ENCODE measurements around the gene COX7A1.

The COX7A1 gene

DNA sequence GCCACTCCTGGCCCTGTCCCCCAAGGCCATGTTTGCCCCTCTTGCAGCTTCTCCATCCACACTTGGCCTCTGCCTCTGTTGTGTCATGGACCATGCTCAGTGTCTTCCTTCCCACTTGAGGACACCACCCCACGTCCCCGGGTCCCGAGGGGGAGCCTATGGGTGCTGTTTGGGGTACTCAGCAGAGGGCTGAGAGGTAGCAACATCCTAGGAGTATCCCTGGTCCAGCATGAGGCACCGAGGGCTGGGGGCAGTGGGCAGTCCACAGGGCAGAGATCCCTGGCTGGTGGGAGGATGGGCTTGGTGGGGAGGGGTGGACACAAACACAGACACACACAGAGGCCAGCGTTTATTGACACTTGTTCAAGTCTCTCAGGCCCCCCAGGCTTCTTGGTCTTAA, 1.7 kb downstream of the COX7A1 start:
- no peak for TF ChIP-seq ARNT (IDR thresholded peaks at IDR 0.05)
- TF ChIP-seq FOXK2 (IDR thresholded peaks at IDR 0.05), result no peak
- no peak for TF ChIP-seq L3MBTL2 (conservative IDR thresholded peaks at IDR 0.05)
- no peak for TF ChIP-seq NFRKB (IDR thresholded peaks at IDR 0.05)
- TF ChIP-seq FOXA1 (IDR thresholded peaks at IDR 0.05), result no peak
- CTCF ChIA-PET, result interaction anchor here (0.6 kb wide), 1 partner anchor 19 kb away, joined by 3 read pairs; no protein-coding TSS in a partner anchor
- POLR2A ChIA-PET, result interaction anchor here (0.9 to 1.2 kb wide), 3 partner anchors 15 to 36 kb away, joined by 3 to 4 read pairs (median 3); partner anchors contain the start of gene POLR2I
- DNase-seq (ENCODE audit: extremely low spot score), result no peak

GRCh38 chr19:36149673-36150406, 2.4 kb downstream of the COX7A1 start:
- DNase-seq (ENCODE audit: extremely low spot score), result no peak
- ChIA-PET CTCF (no interaction called here), POLR2A (no interaction called here)
- TF ChIP-seq CTBP1 (IDR thresholded peaks at IDR 0.05; ENCODE audit: borderline replicate concordance) (no peak), HDGF (IDR thresholded peaks at IDR 0.05; ENCODE audit: borderline replicate concordance) (no peak), FOXM1 (IDR thresholded peaks at IDR 0.05; ENCODE audit: borderline replicate concordance) (no peak), TARDBP (IDR thresholded peaks at IDR 0.05) (no peak), ARNT (IDR thresholded peaks at IDR 0.05) (no peak), FOXA1 (IDR thresholded peaks at IDR 0.05) (no peak)

GRCh38 chr19:36144624-36145023, 7.6 kb downstream of the COX7A1 start:
- ChIA-PET CTCF (no interaction called here), POLR2A (interaction anchor here (0.8 to 1.2 kb wide), 2 partner anchors 17 to 24 kb away, joined by 4 to 5 read pairs; no protein-coding TSS in a partner anchor)
- no peak for DNase-seq (ENCODE audit: extremely low spot score)
- TF ChIP-seq NFRKB (IDR thresholded peaks at IDR 0.05) (no peak), FOXA1 (IDR thresholded peaks at IDR 0.05) (no peak), BHLHE40 (IDR thresholded peaks at IDR 0.05; ENCODE audit: borderline replicate concordance) (no peak), CTBP1 (IDR thresholded peaks at IDR 0.05; ENCODE audit: borderline replicate concordance) (no peak), ZNF384 (IDR thresholded peaks at IDR 0.05) (no peak), HDGF (IDR thresholded peaks at IDR 0.05; ENCODE audit: borderline replicate concordance) (no peak), FOXM1 (IDR thresholded peaks at IDR 0.05; ENCODE audit: borderline replicate concordance) (no peak), FOXK2 (IDR thresholded peaks at IDR 0.05) (no peak)
- TF ChIP-seq, protein P1, sequence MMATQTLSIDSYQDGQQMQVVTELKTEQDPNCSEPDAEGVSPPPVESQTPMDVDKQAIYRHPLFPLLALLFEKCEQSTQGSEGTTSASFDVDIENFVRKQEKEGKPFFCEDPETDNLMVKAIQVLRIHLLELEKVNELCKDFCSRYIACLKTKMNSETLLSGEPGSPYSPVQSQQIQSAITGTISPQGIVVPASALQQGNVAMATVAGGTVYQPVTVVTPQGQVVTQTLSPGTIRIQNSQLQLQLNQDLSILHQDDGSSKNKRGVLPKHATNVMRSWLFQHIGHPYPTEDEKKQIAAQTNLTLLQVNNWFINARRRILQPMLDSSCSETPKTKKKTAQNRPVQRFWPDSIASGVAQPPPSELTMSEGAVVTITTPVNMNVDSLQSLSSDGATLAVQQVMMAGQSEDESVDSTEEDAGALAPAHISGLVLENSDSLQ (IDR thresholded peaks at IDR 0.05), result no peak

DNA sequence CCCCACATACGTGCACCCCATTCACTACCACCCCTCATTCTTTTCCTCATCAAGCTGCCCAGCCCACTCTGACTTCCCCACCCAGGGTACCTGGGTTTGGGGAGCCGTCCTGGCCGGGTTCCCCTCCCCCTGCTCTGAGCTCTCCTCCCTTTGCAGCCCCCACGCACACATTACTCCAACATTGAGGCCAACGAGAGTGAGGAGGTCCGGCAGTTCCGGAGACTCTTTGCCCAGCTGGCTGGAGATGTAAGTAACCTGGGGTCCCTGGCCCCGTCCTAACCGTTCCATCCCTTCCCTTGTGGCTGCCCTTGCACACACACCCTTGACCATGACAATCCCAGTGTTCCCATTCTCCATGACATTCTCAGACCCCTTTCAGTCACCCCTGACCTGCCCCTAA, 9.8 kb downstream of the COX7A1 start:
- TF ChIP-seq ARNT (IDR thresholded peaks at IDR 0.05) (no peak), FOXK2 (IDR thresholded peaks at IDR 0.05) (no peak), TARDBP (IDR thresholded peaks at IDR 0.05) (no peak), BHLHE40 (IDR thresholded peaks at IDR 0.05; ENCODE audit: borderline replicate concordance) (no peak), ELF4 (IDR thresholded peaks at IDR 0.05) (no peak), SUZ12 (IDR thresholded peaks at IDR 0.05) (no peak)
- DNase-seq (ENCODE audit: extremely low spot score), result no peak
- ChIA-PET CTCF (no interaction called here), POLR2A (no interaction called here)

DNA sequence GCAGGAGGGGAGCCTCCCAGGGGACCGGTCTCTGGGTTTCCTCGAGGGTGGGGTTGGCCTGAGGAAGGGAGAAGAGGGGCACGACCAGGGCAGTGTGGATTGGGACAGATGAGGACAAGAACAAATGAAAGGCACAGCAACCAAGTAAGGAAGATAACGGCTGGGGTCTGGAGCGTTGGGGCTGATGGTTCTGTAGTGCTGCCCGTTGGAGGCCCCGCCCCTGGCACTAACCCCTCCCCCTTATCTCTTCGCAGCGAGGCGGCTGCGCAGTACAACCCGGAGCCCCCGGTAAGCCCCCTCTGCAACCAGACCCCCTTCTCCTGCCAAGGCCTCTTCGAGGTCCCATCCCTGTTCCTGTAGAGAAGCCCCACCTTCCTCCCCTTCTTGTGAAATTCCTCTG, 10.2 kb downstream of the COX7A1 start:
- DNase-seq (ENCODE audit: extremely low spot score), result no peak
- no peak for TF ChIP-seq ZNF384 (IDR thresholded peaks at IDR 0.05)
- no peak for TF ChIP-seq SUZ12 (IDR thresholded peaks at IDR 0.05)
- POLR2A ChIA-PET, result no interaction called here
- CTCF ChIA-PET, result no interaction called here

- CTCF ChIA-PET, result no interaction called here
- 0 out of 2 replicates have a peak, but pooled peaks have one; percentile 26 for TF ChIP-seq HDGF (IDR thresholded peaks at IDR 0.05; ENCODE audit: borderline replicate concordance)
- TF ChIP-seq ZNF384 (IDR thresholded peaks at IDR 0.05), result no peak
- peak; percentile 90 for DNase-seq (ENCODE audit: extremely low spot score)
- POLR2A ChIA-PET, result interaction anchor here (2.0 kb wide), 3 partner anchors 10 to 28 kb away, joined by 9 to 18 read pairs (median 14); no protein-coding TSS in a partner anchor
Measured at GRCh38 chr19:36141039-36141927, 11.0 kb downstream of the COX7A1 start.

- POLR2A ChIA-PET, result interaction anchor here (0.6 to 2.0 kb wide), 7 partner anchors 9 to 1224 kb away, joined by 3 to 18 read pairs (median 7); partner anchors contain the start of genes POLR2I, TBCB, ZNF146 and ZNF565
- DNase-seq (ENCODE audit: extremely low spot score), result peak; percentile 60
- CTCF ChIA-PET, result no interaction called here
- TF ChIP-seq ZNF384 (IDR thresholded peaks at IDR 0.05) (no peak), FOXK2 (IDR thresholded peaks at IDR 0.05) (no peak), L3MBTL2 (conservative IDR thresholded peaks at IDR 0.05) (0 out of 2 replicates have a peak, but pooled peaks have one; percentile 17)
Measured at GRCh38 chr19:36140304-36141038, 11.8 kb downstream of the COX7A1 start.
